GM12878 (cell line): Measurements from ENCODE around the gene NAV3. TPM values are rescaled to one million over a fixed set of nuclear protein-coding genes. Genes with fewer than 3 reads are reported as not detected.

Source experiments
- ATAC-seq: fragments of 200-7000 bp; cut with Tn5 transposase; 3 replicates; pipeline ENCODE4 v1.9.1; 2020; ENCODE audit warnings: mild to moderate bottlenecking, moderate library complexity
- BruUV-seq: library from RNA; stranded (reverse); fragments of 400-500 nt; replicated peaks from 2 replicates; lab custom pipeline; 2021; lab: Mats Ljungman, UMichigan
- CTCF ChIA-PET: fragments of 300-600 bp; sonication (Branson Sonifier 250); formaldehyde crosslinking; extraction: SDS; loops from one replicate; lab custom pipeline; 2021; ENCODE audit warnings: inconsistent platforms; lab: Yijun Ruan, JAX
- POLR2A ChIA-PET: fragments of 350-600 bp; formaldehyde crosslinking; extraction: SDS; loops from one replicate; lab custom pipeline; 2021; ENCODE audit warnings: inconsistent platforms; lab: Charles Lee
- RAD21 ChIA-PET: fragments of 300-600 bp; sonication (Branson Sonifier 250); formaldehyde crosslinking; loops from one replicate; lab custom pipeline; 2023; ENCODE audit warnings: antibody characterized with exemption; ENCODE audit not compliant: unreplicated experiment; lab: Charles Lee
- SMC1A ChIA-PET: fragments of 300-600 bp; sonication (Branson Sonifier 250); formaldehyde crosslinking; loops from one replicate; lab custom pipeline; 2023; ENCODE audit not compliant: unreplicated experiment, uncharacterized antibody; lab: Charles Lee
- DNase-seq: peaks from one replicate; pipeline ENCODE4 v3.0.0-alpha.2; 2011; ENCODE audit warnings: low read depth, low spot score
- FAIRE-seq: peaks from 3 replicates; lab custom pipeline; 2011; peaks lifted over from hg19 to GRCh38; lab: Jason Lieb, UNC
- H2AFZ ChIP-seq: 2 replicates; pipeline ENCODE4 v1.6.0; 2011; ENCODE audit warnings: low read depth, low read length, control low read depth; ENCODE audit not compliant: control insufficient read depth
- H3K27ac ChIP-seq: 2 replicates; pipeline ENCODE4 v1.5.1; 2011; ENCODE audit warnings: control low read depth; ENCODE audit not compliant: control insufficient read depth, insufficient read depth
- H3K27me3 ChIP-seq, 2 experiments: replicated peaks in 1 of 2; 2 replicates each; pipeline versions ENCODE4 v1.6.0 to v1.6.1; 2011; ENCODE audit warnings: low read length in 1 of 2; ENCODE audit not compliant: control insufficient read depth in 2 of 2, insufficient read depth in 2 of 2
- H3K36me3 ChIP-seq, 2 experiments: 2 replicates each; pipeline ENCODE4 v1.5.1; 2011; ENCODE audit warnings: low read length in 1 of 2; ENCODE audit not compliant: control insufficient read depth in 2 of 2, insufficient read depth in 2 of 2
- H3K4me1 ChIP-seq: 2 replicates; pipeline ENCODE4 v1.6.1; 2011; ENCODE audit warnings: mild to moderate bottlenecking, low read length, moderate library complexity, mixed read lengths; ENCODE audit not compliant: control insufficient read depth, insufficient read depth
- H3K4me2 ChIP-seq: 2 replicates; pipeline ENCODE4 v1.6.0; 2011; ENCODE audit warnings: control low read depth; ENCODE audit not compliant: control insufficient read depth, insufficient read depth
- H3K4me3 ChIP-seq: fragments of 200-600 bp; sonication (generic); 2 replicates; pipeline ENCODE4 v1.5.1; 2016
- H3K79me2 ChIP-seq: 2 replicates; pipeline ENCODE4 v1.6.0; 2011; ENCODE audit warnings: low read length; ENCODE audit not compliant: control insufficient read depth, insufficient read depth
- H3K9ac ChIP-seq: 2 replicates; pipeline ENCODE4 v1.8.0; 2011; ENCODE audit warnings: low read length, control low read depth, mixed read lengths; ENCODE audit not compliant: control insufficient read depth, insufficient read depth
- H3K9me3 ChIP-seq: replicated peaks from 3 replicates; pipeline ENCODE4 v1.5.1; 2011; ENCODE audit warnings: mild to moderate bottlenecking, low read length; ENCODE audit not compliant: control insufficient read depth, insufficient read depth
- H4K20me1 ChIP-seq: 2 replicates; pipeline ENCODE4 v1.6.0; 2011; ENCODE audit not compliant: control insufficient read depth, insufficient read depth
- HCFC1 ChIP-seq: fragments of 150-350 bp; IDR thresholded peaks from 2 replicates; pipeline ENCODE4 v1.6.1; 2014; ENCODE audit warnings: low read length
- HDAC6 ChIP-seq: fragments of 200-600 bp; sonication (generic); IDR thresholded peaks from one replicate; pipeline ENCODE4 v1.8.0; 2017; ENCODE audit warnings: antibody characterized with exemption; ENCODE audit not compliant: unreplicated experiment
- JUND ChIP-seq: IDR thresholded peaks from 2 replicates; pipeline ENCODE4 v1.6.1; 2012; ENCODE audit warnings: low read depth, mild to moderate bottlenecking, low read length, improper control_type of control experiment, moderate library complexity
- KLF5 ChIP-seq: fragments of 450-650 bp; IDR thresholded peaks from 2 replicates; pipeline ENCODE4 v1.6.1; 2014; ENCODE audit warnings: mild to moderate bottlenecking; ENCODE audit not compliant: partially characterized antibody
- NR2F1 ChIP-seq: fragments of 450-650 bp; conservative IDR thresholded peaks from 2 replicates; pipeline ENCODE4 v1.6.1; 2017; ENCODE audit warnings: mild to moderate bottlenecking
- RUNX3 ChIP-seq: IDR thresholded peaks from 2 replicates; pipeline ENCODE4 v1.6.1; 2012; ENCODE audit warnings: low read length, inconsistent platforms
- SMARCA5 ChIP-seq: fragments of 450-650 bp; IDR thresholded peaks from 2 replicates; pipeline ENCODE4 v1.6.1; 2017; ENCODE audit warnings: mild to moderate bottlenecking
- STAT3 ChIP-seq: IDR thresholded peaks from 2 replicates; pipeline ENCODE4 v1.6.1; 2011; ENCODE audit warnings: low read depth, low read length, improper control_type of control experiment
- ZNF274 ChIP-seq: IDR thresholded peaks from one replicate; pipeline ENCODE4 v1.8.0; 2011; ENCODE audit not compliant: insufficient read length, insufficient read depth
- WGBS: methylation state at CpG from one replicate; pipeline ENCODE4 v1.1.6; 2016; ENCODE audit warnings: low lambda C conversion rate; ENCODE audit not compliant: insufficient replicate concordance, insufficient coverage; ENCODE audit errors: missing lambda C conversion rate; 5-methylcytosine and 5-hydroxymethylcytosine counted together
- in situ Hi-C: fragments of 300-500 bp; cut with MboI; formaldehyde crosslinking; loops from 9 replicates; pipeline ENCODE4 v1.14.3; 2018; ENCODE audit warnings: mixed read lengths
- intact Hi-C: fragments of 100-400 bp; cut with micrococcal nuclease; formaldehyde crosslinking; loops from one replicate; pipeline ENCODE4 v1.14.2; 2022; ENCODE audit not compliant: unreplicated experiment
- polyA plus RNA-seq, 11 experiments: library from polyadenylated mRNA; depleted of rRNA in 4 of 11; unstranded in 6 of 11; stranded (reverse) in 5 of 11; fragments of >200 nt; fragmentation: Nextera tagmentation in 4 of 11; fragmentation: Illumina TruSeq in 1 of 11; extraction: Ambion mirVana in 4 of 11; extraction: Trizol in 1 of 11; gene quantifications; 1 replicate in 1 of 11; 2 replicates in 10 of 11; pipeline versions ENCODE4 v1.2.1 to v1.2.3, GENCODE V29; 2011 to 2016; ENCODE audit warnings: inconsistent platforms in 2 of 11, missing spikeins in 2 of 11, low read depth in 1 of 11
- total RNA-seq, 4 experiments: library from RNA; depleted of rRNA in 3 of 4; stranded (reverse); fragments of >200 nt in 3 of 4; fragmentation: Illumina TruSeq in 1 of 4; extraction: Trizol in 1 of 4; gene quantifications; 2 replicates each; pipeline versions ENCODE4 v1.2.1 to v1.2.3, GENCODE V29; 2013 to 2021
- TF ChIP-seq, protein P1 (sequence below): IDR thresholded peaks from 2 replicates; pipeline ENCODE4 v1.6.1; 2011; ENCODE audit warnings: low read depth, low read length, improper control_type of control experiment, borderline replicate concordance
- TF ChIP-seq, protein P2 (sequence below): fragments of 450-650 bp; IDR thresholded peaks from 2 replicates; pipeline ENCODE4 v1.6.1; 2017; ENCODE audit warnings: mild to moderate bottlenecking, low read depth, inconsistent platforms; ENCODE audit not compliant: poor library complexity, severe bottlenecking
- TF ChIP-seq, protein P3 (sequence below): fragments of 450-650 bp; IDR thresholded peaks from 2 replicates; pipeline ENCODE4 v1.6.1; 2018; ENCODE audit warnings: borderline replicate concordance, mild to moderate bottlenecking; ENCODE audit not compliant: partially characterized antibody

Gene NAV3
- total and polyA plus RNA-seq, 10 of the 15 experiments (the other 5 are each of a cell fraction or from before 2014, with no cell fraction given) = 0.05 to 0.51 (median 0.22) TPM; not detected in 1

DNA sequence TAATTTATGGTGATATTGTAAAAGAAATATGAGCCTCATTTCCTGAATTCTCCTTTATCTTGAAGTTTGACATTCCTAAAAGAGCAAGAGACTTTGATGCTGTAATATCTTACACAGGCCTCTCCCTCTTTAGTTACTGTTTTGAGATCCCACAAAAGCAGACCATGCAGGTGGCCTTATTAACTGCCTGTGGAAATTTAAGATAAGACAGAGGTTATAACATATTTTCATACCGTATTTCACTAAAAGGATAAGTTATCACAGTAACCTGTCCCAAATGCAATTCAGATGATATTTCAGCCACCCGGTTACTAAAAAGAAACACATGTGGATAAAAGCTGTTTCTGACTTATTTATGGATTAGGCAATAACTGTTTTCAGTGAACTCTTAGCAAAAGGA lies 150.1 kb downstream of the NAV3 start:
- no peaks in the 10 kb centered on the region for H4K20me1 ChIP-seq
- no peaks in the 10 kb centered on the region for H3K36me3 ChIP-seq
- H3K79me2 ChIP-seq = no peaks in the 10 kb centered on the region
- H2AFZ ChIP-seq = no peak overlapping the region
- ChIA-PET SMC1A (interaction anchor here (0.6 kb wide), 1 partner anchor 141 kb away, joined by 3 read pairs; no protein-coding TSS in a partner anchor), POLR2A (no interaction called here), RAD21 (no interaction called here), CTCF (no interaction called here)
- intact Hi-C loops (no loop called here), in situ Hi-C loops (no loop called here)
- DNase-seq (no peak), FAIRE-seq (no peak), ATAC-seq (no peak)
- no peaks in the 10 kb centered on the region for H3K27me3 ChIP-seq
- WGBS = 42% methylated on average over 2 of the region's 2 CpGs
- no peaks in the 10 kb centered on the region for H3K4me1 ChIP-seq
- H3K27ac ChIP-seq = no peak overlapping the region
- no peaks in the 10 kb centered on the region for H3K9me3 ChIP-seq
- no TSS peak for BruUV-seq
- H3K4me3 ChIP-seq = no peak overlapping the region
- TF ChIP-seq SMARCA5 = no peak
- TF ChIP-seq KLF5 = no peak
- TF ChIP-seq, protein P1, sequence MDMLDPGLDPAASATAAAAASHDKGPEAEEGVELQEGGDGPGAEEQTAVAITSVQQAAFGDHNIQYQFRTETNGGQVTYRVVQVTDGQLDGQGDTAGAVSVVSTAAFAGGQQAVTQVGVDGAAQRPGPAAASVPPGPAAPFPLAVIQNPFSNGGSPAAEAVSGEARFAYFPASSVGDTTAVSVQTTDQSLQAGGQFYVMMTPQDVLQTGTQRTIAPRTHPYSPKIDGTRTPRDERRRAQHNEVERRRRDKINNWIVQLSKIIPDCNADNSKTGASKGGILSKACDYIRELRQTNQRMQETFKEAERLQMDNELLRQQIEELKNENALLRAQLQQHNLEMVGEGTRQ = no peak
- TF ChIP-seq HCFC1 = no peak
- TF ChIP-seq, protein P2, sequence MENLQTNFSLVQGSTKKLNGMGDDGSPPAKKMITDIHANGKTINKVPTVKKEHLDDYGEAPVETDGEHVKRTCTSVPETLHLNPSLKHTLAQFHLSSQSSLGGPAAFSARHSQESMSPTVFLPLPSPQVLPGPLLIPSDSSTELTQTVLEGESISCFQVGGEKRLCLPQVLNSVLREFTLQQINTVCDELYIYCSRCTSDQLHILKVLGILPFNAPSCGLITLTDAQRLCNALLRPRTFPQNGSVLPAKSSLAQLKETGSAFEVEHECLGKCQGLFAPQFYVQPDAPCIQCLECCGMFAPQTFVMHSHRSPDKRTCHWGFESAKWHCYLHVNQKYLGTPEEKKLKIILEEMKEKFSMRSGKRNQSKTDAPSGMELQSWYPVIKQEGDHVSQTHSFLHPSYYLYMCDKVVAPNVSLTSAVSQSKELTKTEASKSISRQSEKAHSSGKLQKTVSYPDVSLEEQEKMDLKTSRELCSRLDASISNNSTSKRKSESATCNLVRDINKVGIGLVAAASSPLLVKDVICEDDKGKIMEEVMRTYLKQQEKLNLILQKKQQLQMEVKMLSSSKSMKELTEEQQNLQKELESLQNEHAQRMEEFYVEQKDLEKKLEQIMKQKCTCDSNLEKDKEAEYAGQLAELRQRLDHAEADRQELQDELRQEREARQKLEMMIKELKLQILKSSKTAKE = no peak
- TF ChIP-seq STAT3 = no peak
- no peak for TF ChIP-seq RUNX3
- TF ChIP-seq, protein P3, sequence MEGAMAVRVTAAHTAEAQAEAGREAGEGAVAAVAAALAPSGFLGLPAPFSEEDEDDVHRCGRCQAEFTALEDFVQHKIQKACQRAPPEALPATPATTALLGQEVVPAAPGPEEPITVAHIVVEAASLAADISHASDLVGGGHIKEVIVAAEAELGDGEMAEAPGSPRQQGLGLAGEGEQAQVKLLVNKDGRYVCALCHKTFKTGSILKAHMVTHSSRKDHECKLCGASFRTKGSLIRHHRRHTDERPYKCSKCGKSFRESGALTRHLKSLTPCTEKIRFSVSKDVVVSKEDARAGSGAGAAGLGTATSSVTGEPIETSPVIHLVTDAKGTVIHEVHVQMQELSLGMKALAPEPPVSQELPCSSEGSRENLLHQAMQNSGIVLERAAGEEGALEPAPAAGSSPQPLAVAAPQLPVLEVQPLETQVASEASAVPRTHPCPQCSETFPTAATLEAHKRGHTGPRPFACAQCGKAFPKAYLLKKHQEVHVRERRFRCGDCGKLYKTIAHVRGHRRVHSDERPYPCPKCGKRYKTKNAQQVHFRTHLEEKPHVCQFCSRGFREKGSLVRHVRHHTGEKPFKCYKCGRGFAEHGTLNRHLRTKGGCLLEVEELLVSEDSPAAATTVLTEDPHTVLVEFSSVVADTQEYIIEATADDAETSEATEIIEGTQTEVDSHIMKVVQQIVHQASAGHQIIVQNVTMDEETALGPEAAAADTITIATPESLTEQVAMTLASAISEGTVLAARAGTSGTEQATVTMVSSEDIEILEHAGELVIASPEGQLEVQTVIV = no peak
- no peak for TF ChIP-seq JUND
- TF ChIP-seq NR2F1 = no peak
- TF ChIP-seq HDAC6 = no peak
- TF ChIP-seq ZNF274 = no peak
- H3K4me2 ChIP-seq = no peak overlapping the region
- no peak overlapping the region for H3K9ac ChIP-seq
